SK-N-SH (cell line): ENCODE data around the gene COLEC12.

Experiments used
- CHD2 ChIP-seq: fragments of 150-350 bp; IDR thresholded peaks from 2 replicates; pipeline ENCODE4 v1.6.1; 2018; ENCODE audit warnings: low read length; ENCODE audit not compliant: partially characterized antibody
- CTCF ChIP-seq: fragments of 200-600 bp; sonication (generic); IDR thresholded peaks from 2 replicates; pipeline ENCODE4 v1.6.1; 2017; ENCODE audit warnings: antibody characterized with exemption, mild to moderate bottlenecking, moderate library complexity
- EP300 ChIP-seq, 2 experiments: IDR thresholded peaks; 2 replicates each; pipeline versions ENCODE4 v1.4.0 to v1.6.1; 2012; ENCODE audit warnings: borderline replicate concordance in 1 of 2, low read depth in 1 of 2, low read length in 1 of 2
- FOXM1 ChIP-seq: IDR thresholded peaks from 2 replicates; pipeline ENCODE4 v1.4.0; 2012; ENCODE audit warnings: low read depth, mild to moderate bottlenecking
- JUND ChIP-seq: IDR thresholded peaks from 2 replicates; pipeline ENCODE4 v1.4.0; 2012
- MXI1 ChIP-seq: IDR thresholded peaks from 2 replicates; pipeline ENCODE4 v1.6.1; 2012; ENCODE audit warnings: mild to moderate bottlenecking, low read depth, low read length, improper control_type of control experiment
- POLR2AphosphoS5 ChIP-seq: IDR thresholded peaks from 2 replicates; pipeline ENCODE4 v1.6.1; 2012; ENCODE audit warnings: low read depth, low read length
- REST ChIP-seq: IDR thresholded peaks from 2 replicates; pipeline ENCODE4 v1.6.1; 2012; ENCODE audit warnings: mild to moderate bottlenecking, low read depth, low read length, moderate library complexity
- RXRA ChIP-seq: IDR thresholded peaks from 2 replicates; pipeline ENCODE4 v1.4.0; 2012; ENCODE audit warnings: low read depth, mild to moderate bottlenecking, borderline replicate concordance
- SIN3A ChIP-seq: IDR thresholded peaks from 2 replicates; pipeline ENCODE4 v1.6.1; 2012; ENCODE audit warnings: low read depth, mild to moderate bottlenecking, low read length, moderate library complexity, borderline replicate concordance
- TAF1 ChIP-seq: IDR thresholded peaks from 2 replicates; pipeline ENCODE4 v1.6.1; 2012; ENCODE audit warnings: low read depth, mild to moderate bottlenecking, low read length, moderate library complexity, borderline replicate concordance
- YY1 ChIP-seq: IDR thresholded peaks from 2 replicates; pipeline ENCODE4 v1.4.0; 2012; ENCODE audit warnings: low read depth, mild to moderate bottlenecking
- TF ChIP-seq, protein P1 (sequence below): IDR thresholded peaks from 2 replicates; pipeline ENCODE4 v1.4.0; 2012; ENCODE audit warnings: low read depth, borderline replicate concordance
- TF ChIP-seq, protein P2 (sequence below): IDR thresholded peaks from 2 replicates; pipeline ENCODE4 v1.4.0; 2012; ENCODE audit warnings: low read depth, borderline replicate concordance

- TF ChIP-seq CTCF (no peak), SIN3A (no peak), MXI1 (no peak), POLR2AphosphoS5 (no peak), EP300 (IDR thresholded peaks at IDR 0.05; ENCODE audit: borderline replicate concordance in 1 of 2, low read depth in 1 of 2, low read length in 1 of 2) (no peak), JUND (0 out of 2 replicates have a peak, but pooled peaks have one; percentile 19), FOXM1 (no peak), YY1 (no peak), RXRA (no peak), TAF1 (no peak), REST (no peak), CHD2 (no peak)
- TF ChIP-seq, protein P1, sequence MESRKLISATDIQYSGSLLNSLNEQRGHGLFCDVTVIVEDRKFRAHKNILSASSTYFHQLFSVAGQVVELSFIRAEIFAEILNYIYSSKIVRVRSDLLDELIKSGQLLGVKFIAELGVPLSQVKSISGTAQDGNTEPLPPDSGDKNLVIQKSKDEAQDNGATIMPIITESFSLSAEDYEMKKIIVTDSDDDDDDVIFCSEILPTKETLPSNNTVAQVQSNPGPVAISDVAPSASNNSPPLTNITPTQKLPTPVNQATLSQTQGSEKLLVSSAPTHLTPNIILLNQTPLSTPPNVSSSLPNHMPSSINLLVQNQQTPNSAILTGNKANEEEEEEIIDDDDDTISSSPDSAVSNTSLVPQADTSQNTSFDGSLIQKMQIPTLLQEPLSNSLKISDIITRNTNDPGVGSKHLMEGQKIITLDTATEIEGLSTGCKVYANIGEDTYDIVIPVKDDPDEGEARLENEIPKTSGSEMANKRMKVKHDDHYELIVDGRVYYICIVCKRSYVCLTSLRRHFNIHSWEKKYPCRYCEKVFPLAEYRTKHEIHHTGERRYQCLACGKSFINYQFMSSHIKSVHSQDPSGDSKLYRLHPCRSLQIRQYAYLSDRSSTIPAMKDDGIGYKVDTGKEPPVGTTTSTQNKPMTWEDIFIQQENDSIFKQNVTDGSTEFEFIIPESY: no peak
- TF ChIP-seq, protein P2, sequence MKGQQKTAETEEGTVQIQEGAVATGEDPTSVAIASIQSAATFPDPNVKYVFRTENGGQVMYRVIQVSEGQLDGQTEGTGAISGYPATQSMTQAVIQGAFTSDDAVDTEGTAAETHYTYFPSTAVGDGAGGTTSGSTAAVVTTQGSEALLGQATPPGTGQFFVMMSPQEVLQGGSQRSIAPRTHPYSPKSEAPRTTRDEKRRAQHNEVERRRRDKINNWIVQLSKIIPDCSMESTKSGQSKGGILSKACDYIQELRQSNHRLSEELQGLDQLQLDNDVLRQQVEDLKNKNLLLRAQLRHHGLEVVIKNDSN: no peak
These were observed 64.6 kb downstream of the COLEC12 start for GRCh38 chr18:435940-436339.
